OCI-LY1 (cell line): Measurements from ENCODE around the gene LETM1.

Source experiments
- H2AFZ ChIP-seq: fragments of 200-600 bp; sonication (generic), shearing (Covaris generic); 2 replicates; pipeline ENCODE4 v1.6.0; 2014; ENCODE audit warnings: antibody characterized with exemption, mild to moderate bottlenecking, low read length
- H3F3A ChIP-seq: fragments of 200-600 bp; sonication (generic), shearing (Covaris generic); 2 replicates; pipeline ENCODE4 v1.6.0; 2014; ENCODE audit warnings: mild to moderate bottlenecking, antibody characterized with exemption, low read length, moderate library complexity; ENCODE audit not compliant: insufficient read depth
- H3K27ac ChIP-seq: fragments of 200-600 bp; sonication (generic); 2 replicates; pipeline ENCODE4 v1.5.1; 2014; ENCODE audit warnings: low read length, mixed run types, mild to moderate bottlenecking, low read depth; ENCODE audit not compliant: poor library complexity, severe bottlenecking
- H3K27me3 ChIP-seq: fragments of 200-600 bp; sonication (generic); 2 replicates; pipeline ENCODE4 v1.6.0; 2014; ENCODE audit warnings: antibody characterized with exemption, mild to moderate bottlenecking, low read length, moderate library complexity; ENCODE audit not compliant: insufficient read depth
- H3K36me3 ChIP-seq: fragments of 200-600 bp; sonication (generic); 2 replicates; pipeline ENCODE4 v1.6.1; 2014; ENCODE audit warnings: mild to moderate bottlenecking, antibody characterized with exemption, low read length, moderate library complexity, mixed read lengths; ENCODE audit not compliant: insufficient read depth
- H3K4me1 ChIP-seq: fragments of 200-600 bp; sonication (generic); 2 replicates; pipeline ENCODE4 v1.5.1; 2014; ENCODE audit warnings: mild to moderate bottlenecking, low read length, moderate library complexity; ENCODE audit not compliant: insufficient read depth, severe bottlenecking
- H3K4me2 ChIP-seq: fragments of 200-600 bp; sonication (generic), shearing (Covaris generic); 2 replicates; pipeline ENCODE4 v1.6.1; 2014; ENCODE audit warnings: low read length
- H3K4me3 ChIP-seq: fragments of 200-600 bp; sonication (generic); 2 replicates; pipeline ENCODE4 v1.5.1; 2014; ENCODE audit warnings: low read length, low read depth, mild to moderate bottlenecking, mixed read lengths; ENCODE audit not compliant: poor library complexity, severe bottlenecking
- H3K79me2 ChIP-seq: fragments of 200-600 bp; shearing (Covaris generic); 2 replicates; pipeline ENCODE4 v1.6.1; 2016; ENCODE audit warnings: mixed run types, low read length, mixed read lengths; ENCODE audit not compliant: insufficient read depth
- H3K9ac ChIP-seq: fragments of 200-600 bp; sonication (generic), shearing (Covaris generic); 2 replicates; pipeline ENCODE4 v1.6.1; 2014; ENCODE audit warnings: mild to moderate bottlenecking, low read length, mixed read lengths
- H3K9me2 ChIP-seq: fragments of 200-600 bp; sonication (generic), shearing (Covaris generic); 2 replicates; pipeline ENCODE4 v1.6.1; 2014; ENCODE audit warnings: low read depth, mild to moderate bottlenecking, low read length, mixed read lengths
- H3K9me3 ChIP-seq: fragments of 200-600 bp; shearing (Covaris generic); 2 replicates; pipeline ENCODE4 v1.6.1; 2014; ENCODE audit warnings: low read length, mixed read lengths
- H4K20me1 ChIP-seq: fragments of 200-600 bp; sonication (generic), shearing (Covaris generic); 2 replicates; pipeline ENCODE4 v1.6.0; 2016; ENCODE audit warnings: mild to moderate bottlenecking, low read length; ENCODE audit not compliant: insufficient read depth
- CTCF ChIP-seq: fragments of 200-600 bp; sonication (generic), shearing (Covaris generic); IDR thresholded peaks from 2 replicates; pipeline ENCODE4 v1.5.1; 2017; ENCODE audit warnings: mild to moderate bottlenecking, antibody characterized with exemption, low read length, moderate library complexity, mixed read lengths
- EZH2 ChIP-seq: fragments of 200-600 bp; sonication (generic), shearing (Covaris generic); IDR thresholded peaks from 2 replicates; pipeline ENCODE4 v1.8.0; 2017; ENCODE audit warnings: borderline replicate concordance, mixed run types, mild to moderate bottlenecking, antibody characterized with exemption, low read length, moderate library complexity, mixed read lengths

The LETM1 gene

GRCh38 chr4:1806223-1806564 lies 49.8 kb downstream of the LETM1 start:
- Histone ChIP-seq H2AFZ (no peak overlapping the region), H3K4me2 (no peak overlapping the region), H3K79me2 (no peaks in the 10 kb centered on the region), H3K36me3 (no peaks in the 10 kb centered on the region), H3K9me2 (no peaks in the 10 kb centered on the region), H3K9me3 (no peaks in the 10 kb centered on the region), H3K27ac (no peak overlapping the region), H3K27me3 (no peaks in the 10 kb centered on the region), H3F3A (no peaks in the 10 kb centered on the region), H3K4me3 (no peak overlapping the region), H3K9ac (no peak overlapping the region), H3K4me1 (no peaks in the 10 kb centered on the region), H4K20me1 (no peaks in the 10 kb centered on the region)
- no peak for TF ChIP-seq CTCF
- no peak for TF ChIP-seq EZH2

GRCh38 chr4:1805493-1806222 lies 50.3 kb downstream of the LETM1 start:
- Histone ChIP-seq H3K36me3 (no peaks in the 10 kb centered on the region), H3K4me3 (no peak overlapping the region), H3K9me2 (no peaks in the 10 kb centered on the region), H3K27ac (no peak overlapping the region), H3K9ac (no peak overlapping the region), H3K79me2 (no peaks in the 10 kb centered on the region), H3K4me1 (no peaks in the 10 kb centered on the region), H3K27me3 (no peaks in the 10 kb centered on the region), H2AFZ (no peak overlapping the region), H3F3A (no peaks in the 10 kb centered on the region), H3K9me3 (no peaks in the 10 kb centered on the region), H3K4me2 (no peak overlapping the region), H4K20me1 (no peaks in the 10 kb centered on the region)
- TF ChIP-seq CTCF (no peak), EZH2 (no peak)

- H3F3A ChIP-seq, result no peaks in the 10 kb centered on the region
- H3K27me3 ChIP-seq, result no peaks in the 10 kb centered on the region
- no peaks in the 10 kb centered on the region for H3K9me2 ChIP-seq
- no peaks in the 10 kb centered on the region for H3K79me2 ChIP-seq
- H3K4me3 ChIP-seq, result no peak overlapping the region
- H3K4me1 ChIP-seq, result no peaks in the 10 kb centered on the region
- H3K27ac ChIP-seq, result no peak overlapping the region
- H3K9me3 ChIP-seq, result no peaks in the 10 kb centered on the region
- TF ChIP-seq EZH2, result no peak
- TF ChIP-seq CTCF, result no peak
- H4K20me1 ChIP-seq, result no peaks in the 10 kb centered on the region
- no peak overlapping the region for H3K9ac ChIP-seq
- H3K4me2 ChIP-seq, result no peak overlapping the region
- H2AFZ ChIP-seq, result no peak overlapping the region
- no peaks in the 10 kb centered on the region for H3K36me3 ChIP-seq
These were observed 51.1 kb downstream of the LETM1 start for GRCh38 chr4:1804638-1805492.
